Loucy (cell line): ENCODE measurements around the gene PEX12.

Experiments used
- H2AFZ ChIP-seq: fragments of 200-600 bp; sonication (generic); 2 replicates; pipeline ENCODE4 v1.6.0; 2016; ENCODE audit warnings: antibody characterized with exemption, mild to moderate bottlenecking, low read length, moderate library complexity
- H3F3A ChIP-seq: fragments of 200-600 bp; 2 replicates; pipeline ENCODE4 v1.6.0; 2016; ENCODE audit warnings: antibody characterized with exemption, low read depth, mild to moderate bottlenecking
- H3K27me3 ChIP-seq: fragments of 200-600 bp; sonication (generic); 2 replicates; pipeline ENCODE4 v1.6.1; 2014; ENCODE audit warnings: low read length, mild to moderate bottlenecking; ENCODE audit not compliant: insufficient read depth, poor library complexity, severe bottlenecking
- H3K36me3 ChIP-seq: fragments of 200-600 bp; sonication (generic); 2 replicates; pipeline ENCODE4 v1.6.1; 2016; ENCODE audit warnings: low read length; ENCODE audit not compliant: insufficient read depth
- H3K4me1 ChIP-seq: fragments of 200-600 bp; sonication (generic); 2 replicates; pipeline ENCODE4 v1.5.1; 2014; ENCODE audit warnings: low read length, mild to moderate bottlenecking; ENCODE audit not compliant: insufficient read depth, poor library complexity, severe bottlenecking
- H3K4me2 ChIP-seq: fragments of 200-600 bp; sonication (generic); 2 replicates; pipeline ENCODE4 v1.6.0; 2014; ENCODE audit warnings: antibody characterized with exemption, low read length, low read depth, mild to moderate bottlenecking; ENCODE audit not compliant: poor library complexity, severe bottlenecking
- H3K4me3 ChIP-seq: fragments of 200-600 bp; sonication (generic); 2 replicates; pipeline ENCODE4 v1.5.1; 2014; ENCODE audit warnings: low read length, mild to moderate bottlenecking, mixed read lengths; ENCODE audit not compliant: poor library complexity, severe bottlenecking
- H3K79me2 ChIP-seq: fragments of 200-600 bp; sonication (generic); 2 replicates; pipeline ENCODE4 v1.6.1; 2014; ENCODE audit warnings: low read length; ENCODE audit not compliant: insufficient read depth
- H3K9ac ChIP-seq: fragments of 200-600 bp; sonication (generic); 2 replicates; pipeline ENCODE4 v1.6.0; 2014; ENCODE audit warnings: mild to moderate bottlenecking, low read depth, low read length, moderate library complexity; ENCODE audit not compliant: poor library complexity, severe bottlenecking
- H3K9me2 ChIP-seq: fragments of 200-600 bp; sonication (generic); replicated peaks from 2 replicates; pipeline ENCODE4 v1.6.1; 2016; ENCODE audit warnings: low read depth, low read length, mixed read lengths
- H3K9me3 ChIP-seq: fragments of 200-600 bp; sonication (generic); 2 replicates; pipeline ENCODE4 v1.6.1; 2014; ENCODE audit warnings: mild to moderate bottlenecking, antibody characterized with exemption, low read length, low read depth; ENCODE audit not compliant: insufficient read depth
- H4K20me1 ChIP-seq: fragments of 200-600 bp; sonication (generic); 2 replicates; pipeline ENCODE4 v1.6.0; 2014; ENCODE audit warnings: antibody characterized with exemption, low read length, mild to moderate bottlenecking; ENCODE audit not compliant: insufficient read depth, poor library complexity, severe bottlenecking
- EZH2phosphoT487 ChIP-seq: fragments of 200-600 bp; IDR thresholded peaks from 2 replicates; pipeline ENCODE4 v1.6.1; 2018; ENCODE audit warnings: antibody characterized with exemption, mild to moderate bottlenecking, moderate library complexity, borderline replicate concordance
- TF ChIP-seq, protein P1 (sequence below): fragments of 200-600 bp; sonication (generic); conservative IDR thresholded peaks from 2 replicates; pipeline ENCODE4 v1.5.1; 2014; ENCODE audit warnings: mild to moderate bottlenecking, antibody characterized with exemption, low read length

The PEX12 gene

DNA sequence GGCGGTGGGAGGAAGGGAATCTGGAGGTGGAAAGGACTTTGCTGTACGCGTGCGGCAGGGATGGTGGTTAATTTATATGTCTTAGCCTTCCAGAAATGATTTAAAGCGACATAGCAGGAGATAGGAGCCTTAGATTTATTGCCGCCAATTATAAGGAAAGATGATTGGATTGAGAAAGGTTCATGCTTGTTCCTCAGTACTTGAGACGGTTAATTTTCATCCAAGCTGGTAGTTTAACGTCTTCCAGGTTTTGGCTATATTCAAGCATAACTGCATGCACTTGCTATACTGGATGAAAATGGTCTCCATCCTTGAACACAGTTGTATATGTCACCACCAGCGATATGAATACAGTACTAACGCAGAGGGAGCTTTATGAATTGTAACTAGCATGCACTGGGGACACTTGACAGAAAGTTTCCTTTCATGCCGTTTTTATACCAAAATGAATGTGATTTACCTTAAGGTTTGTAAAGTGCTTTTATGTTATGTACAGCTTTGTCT, 610 bp upstream of the PEX12 start:
- Histone ChIP-seq H2AFZ (peak overlapping the region; percentile 91), H3K79me2 (peaks cover 28% of the 10 kb centered on the region), H3K4me3 (peak overlapping the region; percentile 99), H3K27me3 (no peaks in the 10 kb centered on the region), H3F3A (peaks cover 6% of the 10 kb centered on the region; the same call in 1 of the 2 replicates), H3K4me1 (peaks cover 25% of the 10 kb centered on the region), H3K4me2 (peak overlapping the region; percentile 93), H4K20me1 (no peaks in the 10 kb centered on the region), H3K9me2 (no peaks in the 10 kb centered on the region), H3K36me3 (no peaks in the 10 kb centered on the region; the same call in 1 of the 2 replicates), H3K9me3 (no peaks in the 10 kb centered on the region), H3K9ac (peak overlapping the region; percentile 98)
- no peak for TF ChIP-seq EZH2phosphoT487
- TF ChIP-seq, protein P1, sequence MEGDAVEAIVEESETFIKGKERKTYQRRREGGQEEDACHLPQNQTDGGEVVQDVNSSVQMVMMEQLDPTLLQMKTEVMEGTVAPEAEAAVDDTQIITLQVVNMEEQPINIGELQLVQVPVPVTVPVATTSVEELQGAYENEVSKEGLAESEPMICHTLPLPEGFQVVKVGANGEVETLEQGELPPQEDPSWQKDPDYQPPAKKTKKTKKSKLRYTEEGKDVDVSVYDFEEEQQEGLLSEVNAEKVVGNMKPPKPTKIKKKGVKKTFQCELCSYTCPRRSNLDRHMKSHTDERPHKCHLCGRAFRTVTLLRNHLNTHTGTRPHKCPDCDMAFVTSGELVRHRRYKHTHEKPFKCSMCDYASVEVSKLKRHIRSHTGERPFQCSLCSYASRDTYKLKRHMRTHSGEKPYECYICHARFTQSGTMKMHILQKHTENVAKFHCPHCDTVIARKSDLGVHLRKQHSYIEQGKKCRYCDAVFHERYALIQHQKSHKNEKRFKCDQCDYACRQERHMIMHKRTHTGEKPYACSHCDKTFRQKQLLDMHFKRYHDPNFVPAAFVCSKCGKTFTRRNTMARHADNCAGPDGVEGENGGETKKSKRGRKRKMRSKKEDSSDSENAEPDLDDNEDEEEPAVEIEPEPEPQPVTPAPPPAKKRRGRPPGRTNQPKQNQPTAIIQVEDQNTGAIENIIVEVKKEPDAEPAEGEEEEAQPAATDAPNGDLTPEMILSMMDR = no peak

DNA sequence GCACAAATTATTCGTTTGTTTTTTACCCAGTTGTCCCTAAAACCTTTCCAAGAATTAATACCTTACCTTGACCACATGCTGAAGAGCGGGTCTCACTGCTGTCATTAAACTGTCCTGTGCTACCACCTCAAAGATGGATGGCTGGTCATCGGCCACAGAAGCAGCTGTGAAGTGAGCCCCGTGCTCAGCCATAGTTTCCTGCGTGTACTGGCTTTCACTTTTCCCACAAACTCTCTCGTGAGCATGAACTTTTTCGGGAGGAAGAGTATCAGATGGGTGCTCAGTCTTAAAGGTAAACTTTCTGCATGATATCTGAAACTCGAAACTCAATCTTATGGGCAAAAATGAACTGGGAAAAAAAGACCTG, 558 bp downstream of the PEX12 start:
- H3K36me3 ChIP-seq = no peaks in the 10 kb centered on the region; the same call in 1 of the 2 replicates
- no peaks in the 10 kb centered on the region for H3K9me3 ChIP-seq
- H3K79me2 ChIP-seq = peaks cover 28% of the 10 kb centered on the region
- no peaks in the 10 kb centered on the region for H3K27me3 ChIP-seq
- H3F3A ChIP-seq = peaks cover 6% of the 10 kb centered on the region; the same call in 1 of the 2 replicates
- H3K4me2 ChIP-seq = peak overlapping the region; percentile 93
- TF ChIP-seq, protein P1 = no peak
- no peak for TF ChIP-seq EZH2phosphoT487
- peak overlapping the region; percentile 99 for H3K4me3 ChIP-seq
- no peaks in the 10 kb centered on the region for H3K9me2 ChIP-seq
- H4K20me1 ChIP-seq = no peaks in the 10 kb centered on the region
- peak overlapping the region; percentile 91 for H2AFZ ChIP-seq
- H3K9ac ChIP-seq = peak overlapping the region; percentile 98
- H3K4me1 ChIP-seq = peaks cover 25% of the 10 kb centered on the region

DNA sequence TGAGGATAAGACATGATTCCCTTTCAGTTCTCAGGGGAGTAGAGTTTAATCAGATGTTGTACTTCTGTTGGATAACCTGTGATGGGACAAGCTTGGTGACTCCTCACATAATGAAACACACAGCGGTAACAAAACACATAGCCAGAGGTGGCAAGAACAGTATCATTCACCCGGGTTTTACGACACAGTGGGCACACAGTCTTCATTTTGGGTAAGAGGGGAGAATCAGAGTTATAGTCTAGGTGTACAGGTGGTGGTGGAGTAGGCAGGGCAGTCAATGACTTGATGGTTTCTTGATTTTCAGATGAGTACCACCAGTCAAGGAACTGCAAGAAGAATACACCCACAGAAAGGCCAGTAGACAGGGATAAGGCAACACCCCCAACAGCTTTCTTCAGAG, 2.6 kb downstream of the PEX12 start:
- Histone ChIP-seq H3K9me3 (no peaks in the 10 kb centered on the region), H3K27me3 (no peaks in the 10 kb centered on the region), H2AFZ (no peak overlapping the region), H3K36me3 (no peaks in the 10 kb centered on the region; the same call in 1 of the 2 replicates), H3K4me2 (peak overlapping the region; percentile 25), H3K4me3 (no peak overlapping the region), H4K20me1 (no peaks in the 10 kb centered on the region), H3K4me1 (peaks cover 25% of the 10 kb centered on the region), H3K9me2 (no peaks in the 10 kb centered on the region), H3K79me2 (peaks cover 38% of the 10 kb centered on the region), H3F3A (peaks cover 6% of the 10 kb centered on the region; the same call in 1 of the 2 replicates), H3K9ac (no peak overlapping the region)
- TF ChIP-seq, protein P1 = no peak
- TF ChIP-seq EZH2phosphoT487 = no peak
